Spleen (tissue), 11 donors: ENCODE results near the gene SPC25. TPM values are rescaled to one million over a fixed set of nuclear protein-coding genes. Genes with fewer than 3 reads are reported as not detected.

Source experiments
- DNase-seq: peaks from one replicate; pipeline ENCODE4 v3.0.0-alpha.2; 2020
- H3K27ac ChIP-seq, 8 donors: fragments of 200-600 bp; sonication (generic) in 7 of 8; 1 replicate in 4 of 8; 2 replicates in 4 of 8; pipeline versions ENCODE4 v1.5.0 to v1.8.0; 2016 to 2021; ENCODE audit warnings: inconsistent platforms in 4 of 8, mild to moderate bottlenecking in 4 of 8, moderate library complexity in 1 of 8
- H3K27me3 ChIP-seq, 7 donors: fragments of 200-600 bp; sonication (generic) in 6 of 7; replicated peaks in 1 of 7; 1 replicate in 4 of 7; 2 replicates in 3 of 7; pipeline versions ENCODE4 v1.5.0 to v1.8.0; 2016 to 2021; ENCODE audit warnings: inconsistent platforms in 3 of 7, mild to moderate bottlenecking in 1 of 7
- H3K36me3 ChIP-seq, 6 donors: fragments of 200-600 bp; sonication (generic) in 5 of 6; 1 replicate in 4 of 6; 2 replicates in 2 of 6; pipeline versions ENCODE4 v1.5.0 to v1.8.0; 2016 to 2021; ENCODE audit warnings: inconsistent platforms in 2 of 6
- H3K4me1 ChIP-seq, 6 donors: fragments of 200-600 bp; sonication (generic) in 5 of 6; 1 replicate in 3 of 6; 2 replicates in 3 of 6; pipeline versions ENCODE4 v1.5.0 to v1.8.0; 2016 to 2021; ENCODE audit warnings: inconsistent platforms in 3 of 6
- H3K4me3 ChIP-seq, 8 donors: fragments of 200-600 bp; sonication (generic) in 7 of 8; 1 replicate in 4 of 8; 2 replicates in 4 of 8; pipeline versions ENCODE4 v1.5.0 to v1.8.0; 2016 to 2021; ENCODE audit warnings: inconsistent platforms in 4 of 8, mild to moderate bottlenecking in 4 of 8, moderate library complexity in 2 of 8
- H3K9me3 ChIP-seq, 8 donors: fragments of 200-600 bp; sonication (generic) in 7 of 8; 1 replicate in 4 of 8; 2 replicates in 4 of 8; pipeline versions ENCODE4 v1.5.0 to v1.8.0; 2016 to 2021; ENCODE audit warnings: inconsistent platforms in 4 of 8
- POLR2A ChIP-seq, 3 donors: fragments of 450-650 bp; IDR thresholded peaks; one replicate each; pipeline ENCODE4 v1.5.1; 2017; ENCODE audit warnings: antibody characterized with exemption in 3 of 3, mild to moderate bottlenecking in 1 of 3
- POLR2AphosphoS5 ChIP-seq, 3 donors: sonication (generic); formaldehyde crosslinking; IDR thresholded peaks; one replicate each; pipeline ENCODE4 v1.5.1; 2017; ENCODE audit warnings: antibody characterized with exemption in 3 of 3
- WGBS, 5 donors: extraction: QIAGEN DNeasy Blood & Tissue Kit in 3 of 5; methylation state at CpG; one replicate each; pipeline versions ENCODE4 v1.1.5 to v1.1.7; 2013 to 2018; 5-methylcytosine and 5-hydroxymethylcytosine counted together
- intact Hi-C: fragments of 100-400 bp; cut with DNase I; formaldehyde crosslinking; loops from one replicate; pipeline ENCODE4 v1.15.0; 2023; ENCODE audit warnings: low total_unique reads
- polyA plus RNA-seq, 3 donors: library from polyadenylated mRNA; stranded (reverse); fragments of 200-250 nt; gene quantifications; one replicate each; pipeline ENCODE4 v1.2.1, GENCODE V29; 2013
- total RNA-seq, 7 donors: library from RNA; depleted of rRNA in 3 of 7; stranded (reverse); fragments of >200 nt in 3 of 7; fragmentation: NEBNext Ultra II Directional in 4 of 7; extraction: Animal tissue kit (Norgen Biotek cat#: 25700) in 4 of 7; gene quantifications; one replicate each; pipeline versions ENCODE4 v1.1.0 to v1.2.1, GENCODE V29; 2016 to 2021
- TF ChIP-seq, protein P1 (sequence below), 11 experiments: fragments of 200-600 bp in 7 of 11; fragments of 450-650 bp in 4 of 11; sonication (generic) in 4 of 11; IDR thresholded peaks in 8 of 11; conservative IDR thresholded peaks in 3 of 11; 1 replicate in 7 of 11; 2 replicates in 4 of 11; pipeline versions ENCODE4 v1.4.0 to v1.8.0; 2016 to 2021; ENCODE audit warnings: antibody characterized with exemption in 11 of 11, inconsistent platforms in 4 of 11, mild to moderate bottlenecking in 1 of 11
- donor health status: healthy with polysubstance abuse.
- donor health status: DM: no; HTN: no; CAD: no; lungs with moderate emphysema.
- donor health status: DM: no; HTN: no; CAD: no.
- donor health status: Bipolar disorder and iron deficiency.
- donor health status: healthy.
- donor health status: DM: no; HTN: no; CAD: no.
- donor health status: DM: yes; HTN: yes; CAD: no.

Gene SPC25
- total and polyA plus RNA-seq, 10 donors, result 0.25 to 4.2 (median 2.1) TPM; not detected in 1

DNA sequence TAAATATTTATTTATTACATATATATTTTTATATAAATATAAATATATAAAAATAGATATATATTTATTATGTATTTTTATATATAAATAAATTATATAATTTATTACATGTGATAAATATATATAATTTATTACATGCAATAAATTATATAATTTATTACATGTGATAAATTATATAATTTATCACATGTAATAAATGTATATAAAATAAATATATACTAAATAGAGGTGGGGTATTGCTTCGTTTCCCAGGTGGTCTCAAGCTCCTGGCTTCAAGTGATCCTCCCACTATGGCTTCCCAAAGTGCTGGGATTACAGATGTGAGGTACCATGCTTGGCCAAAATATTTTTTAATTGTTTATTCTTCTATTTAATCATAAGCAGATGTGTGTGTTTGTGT lies 7.2 kb upstream of the SPC25 start:
- Histone ChIP-seq H3K36me3 (no peaks in the 10 kb centered on the region), H3K27ac (no peak overlapping the region), H3K9me3 (no peaks in the 10 kb centered on the region), H3K4me1 (no peaks in the 10 kb centered on the region), H3K4me3 (no peak overlapping the region), H3K27me3 (no peaks in the 10 kb centered on the region)
- TF ChIP-seq POLR2A (IDR thresholded peaks at IDR 0.05), result no peak
- TF ChIP-seq, protein P1, sequence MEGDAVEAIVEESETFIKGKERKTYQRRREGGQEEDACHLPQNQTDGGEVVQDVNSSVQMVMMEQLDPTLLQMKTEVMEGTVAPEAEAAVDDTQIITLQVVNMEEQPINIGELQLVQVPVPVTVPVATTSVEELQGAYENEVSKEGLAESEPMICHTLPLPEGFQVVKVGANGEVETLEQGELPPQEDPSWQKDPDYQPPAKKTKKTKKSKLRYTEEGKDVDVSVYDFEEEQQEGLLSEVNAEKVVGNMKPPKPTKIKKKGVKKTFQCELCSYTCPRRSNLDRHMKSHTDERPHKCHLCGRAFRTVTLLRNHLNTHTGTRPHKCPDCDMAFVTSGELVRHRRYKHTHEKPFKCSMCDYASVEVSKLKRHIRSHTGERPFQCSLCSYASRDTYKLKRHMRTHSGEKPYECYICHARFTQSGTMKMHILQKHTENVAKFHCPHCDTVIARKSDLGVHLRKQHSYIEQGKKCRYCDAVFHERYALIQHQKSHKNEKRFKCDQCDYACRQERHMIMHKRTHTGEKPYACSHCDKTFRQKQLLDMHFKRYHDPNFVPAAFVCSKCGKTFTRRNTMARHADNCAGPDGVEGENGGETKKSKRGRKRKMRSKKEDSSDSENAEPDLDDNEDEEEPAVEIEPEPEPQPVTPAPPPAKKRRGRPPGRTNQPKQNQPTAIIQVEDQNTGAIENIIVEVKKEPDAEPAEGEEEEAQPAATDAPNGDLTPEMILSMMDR (IDR thresholded peaks at IDR 0.05 in 8 of 11, conservative IDR thresholded peaks at IDR 0.05 in 3 of 11), result no peak
- no peak for TF ChIP-seq POLR2AphosphoS5 (IDR thresholded peaks at IDR 0.05)
- WGBS, 5 donors, result 73 to 94% (median 80%) methylated on average over 1 of the region's 1 CpG
- intact Hi-C loops, result no loop called here
- DNase-seq, result no peak

DNA sequence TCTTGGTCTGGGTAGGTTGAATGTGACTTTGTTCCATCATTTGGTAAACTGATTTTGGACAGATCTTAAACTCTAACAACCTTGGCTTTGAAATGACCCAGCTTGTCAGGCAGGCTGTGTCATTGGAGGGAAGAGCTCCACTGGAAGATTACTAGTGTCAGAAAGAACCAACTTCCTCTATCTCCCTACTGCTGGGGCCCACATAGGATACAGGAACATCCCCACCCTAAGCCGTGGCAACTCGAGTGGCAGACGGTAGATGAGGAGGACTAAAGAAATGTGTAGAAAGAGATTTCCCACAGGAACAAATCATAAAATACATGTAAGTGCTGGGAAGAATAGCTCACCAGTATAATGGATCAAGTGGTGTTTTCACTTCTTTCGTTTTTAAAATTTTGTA lies 6.6 kb upstream of the SPC25 start:
- Histone ChIP-seq H3K9me3 (no peaks in the 10 kb centered on the region), H3K4me1 (no peaks in the 10 kb centered on the region), H3K27ac (no peak overlapping the region), H3K4me3 (no peak overlapping the region), H3K27me3 (no peaks in the 10 kb centered on the region), H3K36me3 (no peaks in the 10 kb centered on the region)
- TF ChIP-seq POLR2A (IDR thresholded peaks at IDR 0.05) (no peak), POLR2AphosphoS5 (IDR thresholded peaks at IDR 0.05) (no peak)
- TF ChIP-seq, protein P1 (IDR thresholded peaks at IDR 0.05 in 8 of 11, conservative IDR thresholded peaks at IDR 0.05 in 3 of 11), result no peak
- no peak for DNase-seq
- intact Hi-C loops, result no loop called here
- WGBS, 5 donors, result 37 to 63% (median 57%) methylated on average over 4 of the region's 4 CpGs

DNA sequence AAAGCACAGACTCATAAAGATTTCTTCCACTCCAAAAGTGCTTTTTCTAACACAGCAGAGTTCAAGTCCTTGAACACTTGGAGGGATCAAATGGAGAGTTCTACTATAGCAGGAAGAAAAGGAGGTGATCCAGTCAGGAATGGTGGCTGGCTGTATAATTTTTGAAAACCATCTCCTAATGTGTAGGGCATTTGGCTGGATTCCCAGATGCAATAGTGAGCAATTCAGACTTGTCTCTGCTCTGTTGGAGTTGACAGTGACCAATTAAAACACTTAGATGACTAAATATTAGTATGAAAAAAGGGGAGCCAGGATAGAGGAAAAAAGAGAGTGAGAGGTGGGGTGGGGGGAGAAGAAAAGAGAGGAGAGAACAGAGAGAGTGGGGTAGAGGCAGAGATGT lies 5.5 kb upstream of the SPC25 start:
- Histone ChIP-seq H3K9me3 (no peaks in the 10 kb centered on the region), H3K27ac (no peak overlapping the region), H3K36me3 (no peaks in the 10 kb centered on the region), H3K4me1 (peaks cover 0 to 2% (median under 1%) of the 10 kb centered on the region in 6 donors), H3K27me3 (no peaks in the 10 kb centered on the region), H3K4me3 (no peak overlapping the region)
- no peak for DNase-seq
- TF ChIP-seq POLR2A (IDR thresholded peaks at IDR 0.05) (no peak), POLR2AphosphoS5 (IDR thresholded peaks at IDR 0.05) (no peak)
- TF ChIP-seq, protein P1 (IDR thresholded peaks at IDR 0.05 in 8 of 11, conservative IDR thresholded peaks at IDR 0.05 in 3 of 11), result no peak
- intact Hi-C loops, result no loop called here

DNA sequence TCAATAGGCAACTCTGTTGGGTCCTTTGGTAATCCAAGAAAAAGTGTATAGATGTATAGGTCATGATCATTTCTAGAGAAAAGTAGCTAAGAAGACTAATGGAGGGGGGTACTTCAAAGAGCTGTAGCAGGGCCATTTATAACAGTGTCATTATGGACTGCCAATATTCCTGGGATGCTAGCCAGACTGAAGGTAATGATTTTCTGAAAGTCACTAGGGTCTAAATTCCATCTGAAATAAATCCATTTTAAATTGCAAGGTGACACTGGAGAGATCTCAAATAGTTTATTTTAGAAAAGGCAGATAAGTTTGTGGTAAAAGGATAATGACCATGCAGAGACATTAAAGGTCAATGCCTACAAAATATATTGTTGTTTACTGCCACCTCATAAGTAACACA lies 4.5 kb upstream of the SPC25 start:
- Histone ChIP-seq H3K4me3 (no peak overlapping the region), H3K4me1 (peaks cover 3 to 12% (median 9%) of the 10 kb centered on the region in 6 donors), H3K27me3 (no peaks in the 10 kb centered on the region), H3K36me3 (no peaks in the 10 kb centered on the region), H3K27ac (no peak overlapping the region), H3K9me3 (no peaks in the 10 kb centered on the region)
- intact Hi-C loops, result no loop called here
- TF ChIP-seq, protein P1 (IDR thresholded peaks at IDR 0.05 in 8 of 11, conservative IDR thresholded peaks at IDR 0.05 in 3 of 11), result no peak
- TF ChIP-seq POLR2A (IDR thresholded peaks at IDR 0.05), result no peak
- TF ChIP-seq POLR2AphosphoS5 (IDR thresholded peaks at IDR 0.05), result no peak
- DNase-seq, result no peak
